GM12878 (cell line): Measurements from ENCODE around the gene STEAP1B. TPM values are rescaled to one million over a fixed set of nuclear protein-coding genes. Genes with fewer than 3 reads are reported as not detected.

Experiments used
- ATAC-seq: fragments of 200-7000 bp; cut with Tn5 transposase; 3 replicates; pipeline ENCODE4 v1.9.1; 2020; ENCODE audit warnings: mild to moderate bottlenecking, moderate library complexity
- BruUV-seq: library from RNA; stranded (reverse); fragments of 400-500 nt; replicated peaks from 2 replicates; lab custom pipeline; 2021; lab: Mats Ljungman, UMichigan
- CTCF ChIA-PET: fragments of 300-600 bp; sonication (Branson Sonifier 250); formaldehyde crosslinking; extraction: SDS; loops from one replicate; lab custom pipeline; 2021; ENCODE audit warnings: inconsistent platforms; lab: Yijun Ruan, JAX
- POLR2A ChIA-PET: fragments of 350-600 bp; formaldehyde crosslinking; extraction: SDS; loops from one replicate; lab custom pipeline; 2021; ENCODE audit warnings: inconsistent platforms; lab: Charles Lee
- RAD21 ChIA-PET: fragments of 300-600 bp; sonication (Branson Sonifier 250); formaldehyde crosslinking; loops from one replicate; lab custom pipeline; 2023; ENCODE audit warnings: antibody characterized with exemption; ENCODE audit not compliant: unreplicated experiment; lab: Charles Lee
- SMC1A ChIA-PET: fragments of 300-600 bp; sonication (Branson Sonifier 250); formaldehyde crosslinking; loops from one replicate; lab custom pipeline; 2023; ENCODE audit not compliant: unreplicated experiment, uncharacterized antibody; lab: Charles Lee
- DNase-seq: peaks from one replicate; pipeline ENCODE4 v3.0.0-alpha.2; 2011; ENCODE audit warnings: low read depth, low spot score
- FAIRE-seq: peaks from 3 replicates; lab custom pipeline; 2011; peaks lifted over from hg19 to GRCh38; lab: Jason Lieb, UNC
- H2AFZ ChIP-seq: 2 replicates; pipeline ENCODE4 v1.6.0; 2011; ENCODE audit warnings: low read depth, low read length, control low read depth; ENCODE audit not compliant: control insufficient read depth
- H3K27ac ChIP-seq: 2 replicates; pipeline ENCODE4 v1.5.1; 2011; ENCODE audit warnings: control low read depth; ENCODE audit not compliant: control insufficient read depth, insufficient read depth
- H3K27me3 ChIP-seq, 2 experiments: replicated peaks in 1 of 2; 2 replicates each; pipeline versions ENCODE4 v1.6.0 to v1.6.1; 2011; ENCODE audit warnings: low read length in 1 of 2; ENCODE audit not compliant: control insufficient read depth in 2 of 2, insufficient read depth in 2 of 2
- H3K36me3 ChIP-seq, 2 experiments: 2 replicates each; pipeline ENCODE4 v1.5.1; 2011; ENCODE audit warnings: low read length in 1 of 2; ENCODE audit not compliant: control insufficient read depth in 2 of 2, insufficient read depth in 2 of 2
- H3K4me1 ChIP-seq: 2 replicates; pipeline ENCODE4 v1.6.1; 2011; ENCODE audit warnings: mild to moderate bottlenecking, low read length, moderate library complexity, mixed read lengths; ENCODE audit not compliant: control insufficient read depth, insufficient read depth
- H3K4me2 ChIP-seq: 2 replicates; pipeline ENCODE4 v1.6.0; 2011; ENCODE audit warnings: control low read depth; ENCODE audit not compliant: control insufficient read depth, insufficient read depth
- H3K4me3 ChIP-seq: fragments of 200-600 bp; sonication (generic); 2 replicates; pipeline ENCODE4 v1.5.1; 2016
- H3K79me2 ChIP-seq: 2 replicates; pipeline ENCODE4 v1.6.0; 2011; ENCODE audit warnings: low read length; ENCODE audit not compliant: control insufficient read depth, insufficient read depth
- H3K9ac ChIP-seq: 2 replicates; pipeline ENCODE4 v1.8.0; 2011; ENCODE audit warnings: low read length, control low read depth, mixed read lengths; ENCODE audit not compliant: control insufficient read depth, insufficient read depth
- H3K9me3 ChIP-seq: replicated peaks from 3 replicates; pipeline ENCODE4 v1.5.1; 2011; ENCODE audit warnings: mild to moderate bottlenecking, low read length; ENCODE audit not compliant: control insufficient read depth, insufficient read depth
- H4K20me1 ChIP-seq: 2 replicates; pipeline ENCODE4 v1.6.0; 2011; ENCODE audit not compliant: control insufficient read depth, insufficient read depth
- ASH2L ChIP-seq: fragments of 300-600, 200-600 bp; sonication (generic); IDR thresholded peaks from 2 replicates; pipeline ENCODE4 v1.6.1; 2017; ENCODE audit warnings: low read depth, mild to moderate bottlenecking, borderline replicate concordance
- BACH1 ChIP-seq: fragments of 450-650 bp; IDR thresholded peaks from 2 replicates; pipeline ENCODE4 v1.6.1; 2017; ENCODE audit warnings: mild to moderate bottlenecking, borderline replicate concordance
- EZH2 ChIP-seq: IDR thresholded peaks from 2 replicates; pipeline ENCODE4 v1.6.1; 2012; ENCODE audit warnings: low read depth, mild to moderate bottlenecking, control low read depth, inconsistent platforms, low read length, borderline replicate concordance; ENCODE audit not compliant: control insufficient read depth
- KDM1A ChIP-seq: fragments of 200-600 bp; sonication (generic); IDR thresholded peaks from 2 replicates; pipeline ENCODE4 v1.6.1; 2016; ENCODE audit warnings: borderline replicate concordance
- KLF5 ChIP-seq: fragments of 450-650 bp; IDR thresholded peaks from 2 replicates; pipeline ENCODE4 v1.6.1; 2014; ENCODE audit warnings: mild to moderate bottlenecking; ENCODE audit not compliant: partially characterized antibody
- MTA3 ChIP-seq: IDR thresholded peaks from 2 replicates; pipeline ENCODE4 v1.6.1; 2012; ENCODE audit warnings: low read length, inconsistent platforms, borderline replicate concordance
- NFYA ChIP-seq: IDR thresholded peaks from 2 replicates; pipeline ENCODE4 v1.6.1; 2011; ENCODE audit warnings: low read depth, mild to moderate bottlenecking, low read length, improper control_type of control experiment, borderline replicate concordance
- NR2C1 ChIP-seq: fragments of 450-650 bp; IDR thresholded peaks from 2 replicates; pipeline ENCODE4 v1.6.1; 2017; ENCODE audit warnings: antibody characterized with exemption, mild to moderate bottlenecking, moderate library complexity
- POLR2AphosphoS5 ChIP-seq: IDR thresholded peaks from 2 replicates; pipeline ENCODE4 v1.6.1; 2011; ENCODE audit warnings: mild to moderate bottlenecking, low read length, inconsistent platforms
- RBBP5 ChIP-seq: fragments of 200-600 bp; sonication (generic); conservative IDR thresholded peaks from 2 replicates; pipeline ENCODE4 v1.6.1; 2016
- RCOR1 ChIP-seq: conservative IDR thresholded peaks from 2 replicates; pipeline ENCODE4 v1.6.1; 2012; ENCODE audit warnings: low read depth, low read length, improper control_type of control experiment
- SIX5 ChIP-seq: IDR thresholded peaks from 2 replicates; pipeline ENCODE4 v1.6.1; 2011; ENCODE audit warnings: mild to moderate bottlenecking, low read depth, low read length, moderate library complexity; ENCODE audit not compliant: severe bottlenecking
- SMAD1 ChIP-seq: fragments of 450-650 bp; IDR thresholded peaks from 2 replicates; pipeline ENCODE4 v1.6.1; 2018; ENCODE audit warnings: mild to moderate bottlenecking, low read depth; ENCODE audit not compliant: partially characterized antibody
- SPI1 ChIP-seq: IDR thresholded peaks from 2 replicates; pipeline ENCODE4 v1.6.1; 2011; ENCODE audit warnings: low read depth, mild to moderate bottlenecking, low read length, moderate library complexity, borderline replicate concordance; ENCODE audit not compliant: insufficient read depth
- SREBF2 ChIP-seq: IDR thresholded peaks from 2 replicates; pipeline ENCODE4 v1.6.1; 2012; ENCODE audit warnings: mild to moderate bottlenecking, low read length
- STAT3 ChIP-seq: IDR thresholded peaks from 2 replicates; pipeline ENCODE4 v1.6.1; 2011; ENCODE audit warnings: low read depth, low read length, improper control_type of control experiment
- SUPT20H ChIP-seq: IDR thresholded peaks from 2 replicates; pipeline ENCODE4 v1.6.1; 2011; ENCODE audit warnings: low read depth, mild to moderate bottlenecking, low read length, moderate library complexity, borderline replicate concordance; ENCODE audit not compliant: control insufficient read depth
- ZNF622 ChIP-seq: fragments of 450-650 bp; IDR thresholded peaks from 2 replicates; pipeline ENCODE4 v1.6.1; 2017; ENCODE audit warnings: mild to moderate bottlenecking, inconsistent platforms
- WGBS: methylation state at CpG from one replicate; pipeline ENCODE4 v1.1.6; 2016; ENCODE audit warnings: low lambda C conversion rate; ENCODE audit not compliant: insufficient replicate concordance, insufficient coverage; ENCODE audit errors: missing lambda C conversion rate; 5-methylcytosine and 5-hydroxymethylcytosine counted together
- in situ Hi-C: fragments of 300-500 bp; cut with MboI; formaldehyde crosslinking; loops from 9 replicates; pipeline ENCODE4 v1.14.3; 2018; ENCODE audit warnings: mixed read lengths
- intact Hi-C: fragments of 100-400 bp; cut with micrococcal nuclease; formaldehyde crosslinking; loops from one replicate; pipeline ENCODE4 v1.14.2; 2022; ENCODE audit not compliant: unreplicated experiment
- polyA plus RNA-seq, 11 experiments: library from polyadenylated mRNA; depleted of rRNA in 4 of 11; unstranded in 6 of 11; stranded (reverse) in 5 of 11; fragments of >200 nt; fragmentation: Nextera tagmentation in 4 of 11; fragmentation: Illumina TruSeq in 1 of 11; extraction: Ambion mirVana in 4 of 11; extraction: Trizol in 1 of 11; gene quantifications; 1 replicate in 1 of 11; 2 replicates in 10 of 11; pipeline versions ENCODE4 v1.2.1 to v1.2.3, GENCODE V29; 2011 to 2016; ENCODE audit warnings: inconsistent platforms in 2 of 11, missing spikeins in 2 of 11, low read depth in 1 of 11
- total RNA-seq, 4 experiments: library from RNA; depleted of rRNA in 3 of 4; stranded (reverse); fragments of >200 nt in 3 of 4; fragmentation: Illumina TruSeq in 1 of 4; extraction: Trizol in 1 of 4; gene quantifications; 2 replicates each; pipeline versions ENCODE4 v1.2.1 to v1.2.3, GENCODE V29; 2013 to 2021

STEAP1B gene
- total and polyA plus RNA-seq, 10 of the 15 experiments (the other 5 are each of a cell fraction or from before 2014, with no cell fraction given): 0.14 TPM; not detected in 9

GRCh38 chr7:22477876-22478450 is 22.0 kb downstream of the STEAP1B start:
- RAD21 ChIA-PET: no interaction called here
- no peak overlapping the region for H3K9ac ChIP-seq
- CTCF ChIA-PET: interaction anchor here (1.1 to 1.6 kb wide), 2 partner anchors 13 to 368 kb away, joined by 3 read pairs; no protein-coding TSS in a partner anchor
- H3K4me1 ChIP-seq: peaks cover 10% of the 10 kb centered on the region
- H2AFZ ChIP-seq: no peak overlapping the region
- in situ Hi-C loops (no loop called here), intact Hi-C loops (no loop called here)
- no TSS peak for BruUV-seq
- H3K79me2 ChIP-seq: no peaks in the 10 kb centered on the region
- POLR2A ChIA-PET: interaction anchor here (0.5 kb wide), 1 partner anchor 267 kb away, joined by 3 read pairs; no protein-coding TSS in a partner anchor
- no peaks in the 10 kb centered on the region for H4K20me1 ChIP-seq
- ATAC-seq: no peak
- no peak overlapping the region for H3K4me3 ChIP-seq
- FAIRE-seq: no peak
- 42% methylated on average over 10 of the region's 10 CpGs for WGBS
- no peaks in the 10 kb centered on the region; the same call in 2 of the 3 replicates for H3K9me3 ChIP-seq
- peaks cover 0 to 2% of the 10 kb centered on the region in 2 experiments; a peak in 1 of 4 replicates for H3K27me3 ChIP-seq
- no peak overlapping the region for H3K27ac ChIP-seq
- no peaks in the 10 kb centered on the region for H3K36me3 ChIP-seq
- no peak for DNase-seq
- SMC1A ChIA-PET: no interaction called here
- no peak for TF ChIP-seq SMAD1
- no peak overlapping the region for H3K4me2 ChIP-seq

- H2AFZ ChIP-seq: no peak overlapping the region
- SMC1A ChIA-PET: interaction anchor here (0.7 kb wide), 1 partner anchor 160 kb away, joined by 4 read pairs; no protein-coding TSS in a partner anchor
- BruUV-seq: no TSS peak
- H3K36me3 ChIP-seq: no peaks in the 10 kb centered on the region
- TF ChIP-seq SREBF2 (no peak), ZNF622 (no peak), KLF5 (no peak), NFYA (no peak), SMAD1 (no peak), ASH2L (no peak), BACH1 (no peak), EZH2 (no peak), RBBP5 (no peak), SPI1 (no peak), KDM1A (no peak), MTA3 (no peak), SUPT20H (no peak), RCOR1 (no peak), STAT3 (no peak), POLR2AphosphoS5 (no peak), NR2C1 (no peak), SIX5 (no peak)
- TF ChIP-seq, all 136 proteins: peak for 0
- in situ Hi-C loops (no loop called here), intact Hi-C loops (no loop called here)
- no peak overlapping the region for H3K27ac ChIP-seq
- DNase-seq (no peak), FAIRE-seq (no peak), ATAC-seq (no peak)
- peaks cover 10% of the 10 kb centered on the region for H3K4me1 ChIP-seq
- ChIA-PET CTCF (interaction anchor here (1.1 to 1.6 kb wide), 3 partner anchors 14 to 367 kb away, joined by 3 to 6 read pairs (median 3); no protein-coding TSS in a partner anchor), RAD21 (no interaction called here), POLR2A (no interaction called here)
- no peaks in the 10 kb centered on the region for H3K79me2 ChIP-seq
- no peaks in the 10 kb centered on the region for H3K9me3 ChIP-seq
- H3K9ac ChIP-seq: no peak overlapping the region
- H3K4me2 ChIP-seq: no peak overlapping the region
- H4K20me1 ChIP-seq: no peaks in the 10 kb centered on the region
- WGBS: 93% methylated on average over 4 of the region's 4 CpGs
- peaks cover 0 to 2% of the 10 kb centered on the region in 2 experiments; a peak in 1 of 4 replicates for H3K27me3 ChIP-seq
- no peak overlapping the region for H3K4me3 ChIP-seq
These were observed 22.7 kb downstream of the STEAP1B start for GRCh38 chr7:22477262-22477661.
